Measurements from ENCODE around the gene TENT4B. TPM values are rescaled to one million over a fixed set of nuclear protein-coding genes. Genes with fewer than 3 reads are reported as not detected.

TENT4B gene
- total RNA-seq, 1 donor from 2014 or later, result 14.0 TPM

- intact Hi-C loops (cut with DNase I), result no loop called here
- no peak overlapping the region for H3K4me3 ChIP-seq
- H3K9me3 ChIP-seq, result no peaks in the 10 kb centered on the region
- peaks cover 32% of the 10 kb centered on the region for H3K4me1 ChIP-seq
- no peaks in the 10 kb centered on the region for H3K36me3 ChIP-seq
- TF ChIP-seq POLR2AphosphoS5 (IDR thresholded peaks at IDR 0.05; ENCODE audit: insufficient read depth in 1 of 2, low read depth in 1 of 2) (no peak), CTCF (IDR thresholded peaks at IDR 0.05) (no peak), POLR2A (IDR thresholded peaks at IDR 0.05) (no peak)
- H3K27me3 ChIP-seq, result no peaks in the 10 kb centered on the region
- H3K27ac ChIP-seq, result no peak overlapping the region
- no peak for DNase-seq (ENCODE audit: extremely low spot score in 2 of 2)
These were observed 111.1 kb downstream of the TENT4B start for GRCh38 chr16:50263940-50264929.

- H3K36me3 ChIP-seq, result no peaks in the 10 kb centered on the region
- no peaks in the 10 kb centered on the region for H3K9me3 ChIP-seq
- H3K27ac ChIP-seq, result no peak overlapping the region
- intact Hi-C loops (cut with DNase I), result no loop called here
- DNase-seq (ENCODE audit: extremely low spot score in 2 of 2), result no peak
- TF ChIP-seq CTCF (IDR thresholded peaks at IDR 0.05), result no peak
- TF ChIP-seq POLR2AphosphoS5 (IDR thresholded peaks at IDR 0.05; ENCODE audit: insufficient read depth in 1 of 2, low read depth in 1 of 2), result no peak
- no peak for TF ChIP-seq POLR2A (IDR thresholded peaks at IDR 0.05)
- no peaks in the 10 kb centered on the region for H3K27me3 ChIP-seq
- no peak overlapping the region for H3K4me3 ChIP-seq
- H3K4me1 ChIP-seq, result peaks cover 24% of the 10 kb centered on the region
These were observed 112.2 kb downstream of the TENT4B start for GRCh38 chr16:50265260-50265659.

GRCh38 chr16:50265716-50266336, 112.7 kb downstream of the TENT4B start:
- intact Hi-C loops (cut with DNase I), result no loop called here
- peaks cover 24% of the 10 kb centered on the region for H3K4me1 ChIP-seq
- peak overlapping the region; percentile 49 for H3K27ac ChIP-seq
- H3K27me3 ChIP-seq, result no peaks in the 10 kb centered on the region
- peak overlapping the region; percentile 12 to 40 for H3K4me3 ChIP-seq
- TF ChIP-seq CTCF (IDR thresholded peaks at IDR 0.05) (no peak), POLR2A (IDR thresholded peaks at IDR 0.05) (no peak), POLR2AphosphoS5 (IDR thresholded peaks at IDR 0.05; ENCODE audit: insufficient read depth in 1 of 2, low read depth in 1 of 2) (no peak)
- no peaks in the 10 kb centered on the region for H3K36me3 ChIP-seq
- H3K9me3 ChIP-seq, result no peaks in the 10 kb centered on the region
- DNase-seq (ENCODE audit: extremely low spot score in 2 of 2), result no peak

- DNase-seq (ENCODE audit: extremely low spot score in 2 of 2), result no peak
- Histone ChIP-seq H3K27me3 (no peaks in the 10 kb centered on the region), H3K27ac (peak within 1 kb of the TSS; percentile 49), H3K36me3 (no peaks in the 10 kb centered on the region), H3K4me1 (peaks cover 24% of the 10 kb centered on the region), H3K9me3 (no peaks in the 10 kb centered on the region), H3K4me3 (peak within 1 kb of the TSS; percentile 21 to 40)
- intact Hi-C loops (cut with DNase I), result no loop called here
- TF ChIP-seq POLR2A (IDR thresholded peaks at IDR 0.05) (no peak), CTCF (IDR thresholded peaks at IDR 0.05) (no peak), POLR2AphosphoS5 (IDR thresholded peaks at IDR 0.05; ENCODE audit: insufficient read depth in 1 of 2, low read depth in 1 of 2) (peak; percentile 7 to 50)
These were observed 113.4 kb downstream of the TENT4B start, which contains the start of gene ADCY7 for GRCh38 chr16:50266337-50267091. ADCY7 (plus strand) TSS chr16:50266551; CDS start chr16:50288180, 21,629 bp downstream.
